ENCODE measurements around the gene DDT.
"Not testable (repeated sequence)": the region's sequence is repeated elsewhere in the genome, so short reads cannot be mapped to it uniquely, and the experiment has no call there.

DDT gene

DNA sequence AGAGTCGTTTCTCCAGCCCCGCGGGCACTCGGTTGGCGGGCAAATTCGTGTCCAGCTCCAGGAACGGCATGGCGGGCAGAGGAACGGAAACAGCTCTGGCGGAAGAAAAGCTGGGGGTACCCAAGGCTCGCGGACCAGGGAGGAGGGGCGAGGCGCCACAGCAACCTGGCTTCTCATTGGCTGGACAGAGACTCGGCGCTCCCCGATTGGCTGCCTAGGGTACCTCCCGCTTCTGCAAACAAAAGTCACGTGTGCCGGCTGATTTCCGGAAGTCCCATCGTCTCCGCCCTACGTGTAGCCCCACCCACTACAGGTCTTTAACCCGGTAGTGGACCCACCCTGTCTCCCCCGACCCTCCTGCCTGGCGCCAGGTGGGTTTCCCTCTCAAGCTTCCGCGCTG lies at the start of gene DDT:
Gene DDT (minus strand): TSS at position 97 of the 400 bp plus-strand sequence. CDS start 27 bp downstream, at position 70.
- not testable (repeated sequence) for H3K27ac ChIP-seq (ENCODE audit: low read length); H3K9me3 ChIP-seq (ENCODE audit: control insufficient read depth in 1 of 2, low read length in 2 of 2); H3K4me3 ChIP-seq (ENCODE audit: low read depth in 1 of 2, low read length in 2 of 2); H3K27me3 ChIP-seq (ENCODE audit: low read depth, low read length); H3K4me1 ChIP-seq (ENCODE audit: control insufficient read depth in 1 of 2, insufficient read depth in 2 of 2, low read length in 2 of 2)
- H3K36me3 ChIP-seq (ENCODE audit: control insufficient read depth in 1 of 2, insufficient read depth in 2 of 2, low read length in 2 of 2), result peaks cover 21 to 22% of the 10 kb centered on the region in 2 donors

DNA sequence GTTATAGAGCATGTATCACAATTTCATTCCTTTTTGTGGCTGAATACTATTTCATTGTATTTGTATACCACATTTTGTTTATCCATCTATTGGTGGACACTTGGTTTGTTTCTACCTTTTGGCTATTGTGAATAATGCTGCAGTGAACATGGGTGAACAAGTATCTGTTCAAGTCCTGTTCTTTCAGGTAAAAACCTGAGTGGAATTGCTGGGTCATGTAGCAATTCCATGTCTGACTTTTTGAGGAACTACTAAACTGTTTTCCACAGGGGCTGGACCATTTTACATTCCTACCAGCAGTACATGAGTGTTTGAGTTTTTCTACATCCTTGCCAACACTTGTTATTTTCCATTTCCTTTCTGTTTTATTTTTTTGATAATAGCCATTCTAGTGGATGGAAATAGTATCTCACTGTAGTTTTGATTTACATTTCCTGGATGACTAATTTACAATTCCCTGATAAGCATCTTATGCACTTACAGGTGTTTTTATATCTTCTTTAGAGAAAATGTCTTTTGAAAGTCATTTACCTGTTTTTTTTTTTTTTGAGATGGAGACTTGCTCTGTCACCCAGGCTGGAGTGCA lies 49.1 kb upstream of the DDT start:
- H3K36me3 ChIP-seq (ENCODE audit: control insufficient read depth in 1 of 2, insufficient read depth in 2 of 2, low read length in 2 of 2), result no peaks in the 10 kb centered on the region

DNA sequence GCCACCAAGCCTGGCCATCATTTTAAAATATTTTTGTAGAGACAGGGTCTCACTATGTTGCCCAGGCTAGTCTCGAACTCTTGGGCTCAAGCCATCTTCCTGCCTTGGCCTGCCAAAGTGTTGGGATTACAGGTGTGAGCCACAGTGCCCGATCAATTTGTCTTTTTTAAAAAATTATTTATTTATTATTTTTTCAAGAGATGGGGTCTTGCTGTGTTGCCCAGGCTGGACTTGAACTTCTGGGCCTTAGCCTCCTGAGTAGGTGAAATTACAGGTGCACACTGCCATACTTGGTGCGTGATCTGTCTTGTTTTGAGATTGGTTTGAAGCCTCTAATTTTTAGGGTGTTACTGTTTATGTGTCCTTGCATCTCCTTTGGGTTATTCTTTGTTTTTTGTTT lies 47.1 kb upstream of the DDT start:
- Histone ChIP-seq H3K9me3 (ENCODE audit: control insufficient read depth in 1 of 2, low read length in 2 of 2) (no peaks in the 10 kb centered on the region), H3K4me3 (ENCODE audit: low read depth in 1 of 2, low read length in 2 of 2) (no peak overlapping the region), H3K27ac (ENCODE audit: low read length) (no peak overlapping the region), H3K4me1 (ENCODE audit: control insufficient read depth in 1 of 2, insufficient read depth in 2 of 2, low read length in 2 of 2) (no peaks in the 10 kb centered on the region), H3K27me3 (ENCODE audit: low read depth, low read length) (no peaks in the 10 kb centered on the region), H3K36me3 (ENCODE audit: control insufficient read depth in 1 of 2, insufficient read depth in 2 of 2, low read length in 2 of 2) (no peaks in the 10 kb centered on the region)

More for the DNA sequence above, 49.1 kb upstream of the DDT start:
- H3K9me3 ChIP-seq (ENCODE audit: control insufficient read depth in 1 of 2, low read length in 2 of 2), result no peaks in the 10 kb centered on the region
- H3K4me3 ChIP-seq (ENCODE audit: low read depth in 1 of 2, low read length in 2 of 2), result no peak overlapping the region
- no peak overlapping the region for H3K27ac ChIP-seq (ENCODE audit: low read length)
- no peaks in the 10 kb centered on the region for H3K27me3 ChIP-seq (ENCODE audit: low read depth, low read length)
- H3K4me1 ChIP-seq (ENCODE audit: control insufficient read depth in 1 of 2, insufficient read depth in 2 of 2, low read length in 2 of 2), result no peaks in the 10 kb centered on the region

DNA sequence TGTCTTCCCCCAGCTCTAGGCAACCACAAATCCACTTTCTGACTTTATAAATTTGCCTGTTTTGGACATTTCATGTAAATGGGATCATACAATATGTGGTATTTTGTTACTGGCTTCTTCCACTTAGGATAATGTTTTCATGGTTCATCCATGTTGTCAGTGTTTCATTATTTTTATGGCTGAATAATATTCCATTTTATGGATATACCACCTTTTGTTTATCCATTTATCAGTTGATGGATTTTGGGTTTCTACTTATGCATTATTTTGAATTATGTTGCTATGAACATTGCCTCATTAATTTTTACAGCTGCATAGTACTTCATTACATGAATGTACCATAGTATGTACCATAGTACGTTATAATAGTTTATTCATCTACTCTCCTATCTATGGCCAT lies 41.9 kb upstream of the DDT start:
- no peaks in the 10 kb centered on the region for H3K9me3 ChIP-seq (ENCODE audit: control insufficient read depth in 1 of 2, low read length in 2 of 2)
- H3K4me1 ChIP-seq (ENCODE audit: control insufficient read depth in 1 of 2, insufficient read depth in 2 of 2, low read length in 2 of 2), result peaks cover 5 to 9% of the 10 kb centered on the region in 2 donors
- H3K27me3 ChIP-seq (ENCODE audit: low read depth, low read length), result no peaks in the 10 kb centered on the region
- H3K27ac ChIP-seq (ENCODE audit: low read length), result no peak overlapping the region
- no peak overlapping the region for H3K4me3 ChIP-seq (ENCODE audit: low read depth in 1 of 2, low read length in 2 of 2)
- H3K36me3 ChIP-seq (ENCODE audit: control insufficient read depth in 1 of 2, insufficient read depth in 2 of 2, low read length in 2 of 2), result no peaks in the 10 kb centered on the region

DNA sequence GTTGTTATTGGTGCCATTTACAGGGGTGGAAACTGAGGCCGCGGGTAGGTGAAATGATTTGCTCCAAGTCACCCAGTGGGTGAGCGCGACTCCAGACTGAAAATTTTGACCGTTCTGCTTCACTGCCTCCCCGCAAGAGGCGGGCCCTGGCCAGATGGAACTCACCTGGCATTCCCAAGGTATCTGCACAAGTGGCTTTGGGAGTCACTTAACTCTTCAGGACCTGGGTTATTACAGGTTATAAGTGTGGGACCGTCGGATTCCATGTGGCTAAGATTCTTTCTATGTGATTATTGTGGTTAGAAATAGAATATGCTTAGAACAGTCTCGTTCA lies 37.5 kb upstream of the DDT start:
- Histone ChIP-seq H3K4me3 (ENCODE audit: low read depth in 1 of 2, low read length in 2 of 2) (peak overlapping the region; percentile 90 to 98), H3K4me1 (ENCODE audit: control insufficient read depth in 1 of 2, insufficient read depth in 2 of 2, low read length in 2 of 2) (peaks cover 5 to 9% of the 10 kb centered on the region in 2 donors), H3K27me3 (ENCODE audit: low read depth, low read length) (no peaks in the 10 kb centered on the region), H3K36me3 (ENCODE audit: control insufficient read depth in 1 of 2, insufficient read depth in 2 of 2, low read length in 2 of 2) (no peaks in the 10 kb centered on the region), H3K9me3 (ENCODE audit: control insufficient read depth in 1 of 2, low read length in 2 of 2) (no peaks in the 10 kb centered on the region), H3K27ac (ENCODE audit: low read length) (peak overlapping the region; percentile 83)

DNA sequence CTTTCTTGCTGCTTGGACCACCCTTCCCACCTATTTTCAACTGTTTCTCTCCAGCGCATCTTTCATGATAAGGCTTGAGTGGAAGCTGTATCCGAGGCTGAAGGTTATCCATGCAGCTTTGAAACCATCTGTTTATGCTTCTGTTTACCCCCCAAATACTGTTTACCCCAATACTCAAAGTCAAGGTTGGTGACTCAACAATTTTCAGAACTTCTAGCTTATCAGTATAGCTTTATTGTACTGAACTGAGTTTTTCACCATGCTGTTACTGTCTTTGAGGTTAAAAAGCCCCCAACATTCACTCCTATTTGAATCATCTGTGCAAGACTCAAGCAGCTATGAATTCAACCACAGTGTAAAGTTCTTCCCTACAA lies 35.8 kb upstream of the DDT start:
- H3K27me3 ChIP-seq (ENCODE audit: low read depth, low read length), result no peaks in the 10 kb centered on the region
- no peaks in the 10 kb centered on the region for H3K36me3 ChIP-seq (ENCODE audit: control insufficient read depth in 1 of 2, insufficient read depth in 2 of 2, low read length in 2 of 2)
- peaks cover 5 to 9% of the 10 kb centered on the region in 2 donors for H3K4me1 ChIP-seq (ENCODE audit: control insufficient read depth in 1 of 2, insufficient read depth in 2 of 2, low read length in 2 of 2)
- H3K27ac ChIP-seq (ENCODE audit: low read length), result no peak overlapping the region
- H3K9me3 ChIP-seq (ENCODE audit: control insufficient read depth in 1 of 2, low read length in 2 of 2), result no peaks in the 10 kb centered on the region
- H3K4me3 ChIP-seq (ENCODE audit: low read depth in 1 of 2, low read length in 2 of 2), result no peak overlapping the region

DNA sequence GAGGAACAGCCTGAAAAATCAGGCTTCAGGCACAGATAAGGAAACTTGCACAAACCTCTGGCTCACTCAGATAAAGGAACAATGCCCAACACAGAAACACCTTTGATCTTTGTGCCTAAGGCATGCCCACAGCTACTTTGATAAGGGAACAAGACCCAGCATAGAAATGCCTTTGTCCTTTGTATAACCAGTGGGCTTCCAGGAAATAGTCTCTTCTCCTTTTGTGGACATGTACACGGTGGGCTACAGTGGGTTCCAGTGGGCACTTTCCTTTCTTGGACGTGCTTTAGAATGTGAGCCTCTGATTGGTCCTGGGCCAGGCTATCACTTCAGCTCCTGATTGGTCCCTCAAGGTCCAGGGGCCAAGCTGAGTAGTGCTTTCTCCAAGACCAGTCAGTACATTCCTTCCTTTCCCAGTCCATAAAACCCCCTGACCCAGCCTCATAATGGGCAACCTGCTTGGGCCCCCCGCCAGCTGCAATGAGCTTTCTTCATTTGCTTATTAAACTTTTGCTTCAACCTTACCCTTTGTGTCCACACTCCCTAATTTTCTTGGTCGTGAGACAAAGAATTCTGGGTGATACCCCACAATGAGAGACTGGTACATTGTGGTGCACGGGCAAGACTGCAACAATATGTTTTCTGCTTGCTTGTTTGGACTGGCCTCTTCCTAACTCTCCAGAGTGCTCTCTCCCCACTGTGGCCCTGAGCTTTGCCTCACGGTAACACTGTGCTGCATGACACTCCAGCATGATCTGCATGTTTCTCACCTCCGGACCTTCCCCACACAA lies 35.2 kb upstream of the DDT start:
- no peak overlapping the region for H3K4me3 ChIP-seq (ENCODE audit: low read depth in 1 of 2, low read length in 2 of 2)
- H3K27me3 ChIP-seq (ENCODE audit: low read depth, low read length), result no peaks in the 10 kb centered on the region
- no peaks in the 10 kb centered on the region for H3K9me3 ChIP-seq (ENCODE audit: control insufficient read depth in 1 of 2, low read length in 2 of 2)
- peaks cover 5 to 9% of the 10 kb centered on the region in 2 donors for H3K4me1 ChIP-seq (ENCODE audit: control insufficient read depth in 1 of 2, insufficient read depth in 2 of 2, low read length in 2 of 2)
- H3K27ac ChIP-seq (ENCODE audit: low read length), result no peak overlapping the region
- no peaks in the 10 kb centered on the region for H3K36me3 ChIP-seq (ENCODE audit: control insufficient read depth in 1 of 2, insufficient read depth in 2 of 2, low read length in 2 of 2)

DNA sequence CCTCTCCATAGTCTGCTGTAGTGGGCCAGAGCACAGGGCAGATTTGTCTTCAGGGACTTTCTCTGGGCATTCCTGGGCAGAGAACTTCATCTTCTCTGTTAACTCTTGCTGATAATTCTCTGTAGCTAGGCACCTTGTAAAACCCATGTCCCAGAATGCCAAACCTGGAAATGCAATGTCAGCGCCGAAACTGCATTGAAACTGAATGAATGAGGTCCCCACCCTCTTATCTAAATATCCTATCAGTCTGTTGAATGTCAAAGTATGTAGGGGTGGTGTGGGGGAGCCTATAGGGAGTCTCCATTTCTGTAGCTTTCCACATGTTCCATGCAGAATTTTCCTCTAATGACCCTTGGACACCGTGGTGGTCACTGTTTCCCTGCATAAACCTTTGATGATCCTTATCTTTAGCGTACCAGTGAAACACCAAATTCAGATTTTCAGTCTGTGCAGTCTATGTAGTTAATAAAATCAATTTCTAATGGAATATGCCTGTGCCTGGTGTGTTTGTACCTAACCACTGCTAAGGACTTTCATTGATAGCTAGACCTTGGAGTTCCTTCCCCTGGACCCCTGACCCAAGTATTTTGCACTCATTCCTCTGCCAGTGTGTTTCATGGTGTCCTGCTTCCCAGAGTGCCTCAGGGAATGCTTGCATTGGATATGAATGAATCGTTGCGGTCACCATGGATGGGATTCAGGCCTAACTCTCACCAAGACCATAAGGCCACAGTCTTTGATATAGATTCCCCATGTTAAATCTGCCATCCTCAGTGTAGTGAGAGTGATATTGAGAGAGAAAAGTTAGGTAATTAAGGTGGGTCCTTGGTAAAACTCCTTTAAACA lies 34.4 kb upstream of the DDT start:
- Histone ChIP-seq H3K36me3 (ENCODE audit: control insufficient read depth in 1 of 2, insufficient read depth in 2 of 2, low read length in 2 of 2) (no peaks in the 10 kb centered on the region), H3K9me3 (ENCODE audit: control insufficient read depth in 1 of 2, low read length in 2 of 2) (no peaks in the 10 kb centered on the region), H3K4me1 (ENCODE audit: control insufficient read depth in 1 of 2, insufficient read depth in 2 of 2, low read length in 2 of 2) (peaks cover 5 to 9% of the 10 kb centered on the region in 2 donors), H3K4me3 (ENCODE audit: low read depth in 1 of 2, low read length in 2 of 2) (no peak overlapping the region), H3K27ac (ENCODE audit: low read length) (no peak overlapping the region), H3K27me3 (ENCODE audit: low read depth, low read length) (no peaks in the 10 kb centered on the region)

DNA sequence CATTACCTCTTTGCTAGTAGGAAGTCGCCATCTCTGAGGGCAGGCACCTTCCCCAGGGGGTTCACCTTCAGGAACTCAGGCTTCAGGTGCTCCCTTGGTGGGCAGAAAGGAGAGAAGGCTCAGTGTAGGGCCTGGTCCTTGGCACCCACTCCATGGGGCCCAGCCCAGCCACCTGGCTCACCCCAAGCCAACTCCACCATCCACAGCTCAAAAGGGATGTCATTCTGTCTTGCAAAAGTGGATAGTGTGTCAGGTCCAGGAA lies 33.7 kb upstream of the DDT start:
- Histone ChIP-seq H3K4me3 (ENCODE audit: low read depth in 1 of 2, low read length in 2 of 2) (no peak overlapping the region), H3K27me3 (ENCODE audit: low read depth, low read length) (no peaks in the 10 kb centered on the region), H3K4me1 (ENCODE audit: control insufficient read depth in 1 of 2, insufficient read depth in 2 of 2, low read length in 2 of 2) (peaks cover 5 to 9% of the 10 kb centered on the region in 2 donors), H3K9me3 (ENCODE audit: control insufficient read depth in 1 of 2, low read length in 2 of 2) (no peaks in the 10 kb centered on the region), H3K36me3 (ENCODE audit: control insufficient read depth in 1 of 2, insufficient read depth in 2 of 2, low read length in 2 of 2) (no peaks in the 10 kb centered on the region), H3K27ac (ENCODE audit: low read length) (no peak overlapping the region)

DNA sequence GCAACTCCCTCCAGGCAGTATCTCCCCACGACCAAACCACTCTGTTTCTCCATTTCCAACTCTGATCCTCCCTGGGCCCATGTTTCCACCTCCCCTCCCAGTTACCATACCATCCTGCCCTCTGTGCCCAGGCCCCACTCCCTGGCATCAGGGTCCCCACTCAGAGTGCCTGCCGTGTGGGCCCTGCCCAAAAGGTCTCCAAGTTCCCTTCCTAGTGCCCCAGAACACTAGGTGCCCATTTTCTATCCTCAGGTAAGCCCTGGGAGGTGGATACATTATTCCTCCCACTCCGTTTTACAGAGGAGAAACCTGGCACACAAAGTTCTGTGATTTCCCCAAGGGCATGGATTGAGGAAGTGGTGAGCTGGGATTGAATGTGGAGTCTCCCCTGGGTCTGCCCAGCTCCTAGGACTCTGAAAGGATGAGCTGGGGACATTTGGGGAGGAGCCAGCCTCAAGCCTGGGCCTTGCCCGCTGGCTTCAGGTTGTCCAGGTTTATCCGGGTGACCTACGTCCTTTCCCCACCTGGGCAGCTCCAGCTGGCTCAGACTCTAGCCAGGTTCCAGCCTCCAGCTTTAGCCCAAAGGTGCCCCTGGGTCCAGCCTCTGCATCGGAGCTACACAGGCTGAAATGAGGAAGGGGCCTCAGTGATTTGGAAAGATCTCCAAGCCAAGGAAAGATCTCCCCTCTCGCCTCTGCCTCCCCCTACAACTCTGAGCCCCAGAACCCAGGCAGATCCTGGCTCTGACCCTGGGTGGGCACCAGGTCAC lies 33.2 kb upstream of the DDT start:
- no peak overlapping the region for H3K27ac ChIP-seq (ENCODE audit: low read length)
- H3K4me3 ChIP-seq (ENCODE audit: low read depth in 1 of 2, low read length in 2 of 2), result no peak overlapping the region
- no peaks in the 10 kb centered on the region for H3K27me3 ChIP-seq (ENCODE audit: low read depth, low read length)
- peaks cover 4 to 6% of the 10 kb centered on the region in 2 donors for H3K4me1 ChIP-seq (ENCODE audit: control insufficient read depth in 1 of 2, insufficient read depth in 2 of 2, low read length in 2 of 2)
- H3K36me3 ChIP-seq (ENCODE audit: control insufficient read depth in 1 of 2, insufficient read depth in 2 of 2, low read length in 2 of 2), result no peaks in the 10 kb centered on the region
- H3K9me3 ChIP-seq (ENCODE audit: control insufficient read depth in 1 of 2, low read length in 2 of 2), result no peaks in the 10 kb centered on the region

DNA sequence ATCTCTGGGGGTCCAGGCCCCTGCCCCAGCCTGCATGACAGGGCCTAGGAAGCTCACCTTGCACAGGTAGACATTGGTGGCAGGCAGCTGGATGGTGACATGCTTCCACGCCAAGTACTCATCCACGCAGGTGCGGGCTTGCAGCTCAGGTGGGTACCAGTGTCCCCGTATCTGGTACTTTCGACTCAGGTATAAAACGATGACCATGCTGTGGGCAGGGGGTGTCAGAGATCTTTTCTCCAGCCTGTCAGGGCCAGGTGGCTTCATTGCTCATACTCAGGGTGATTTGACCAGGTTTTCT lies 32.6 kb upstream of the DDT start:
- Histone ChIP-seq H3K27me3 (ENCODE audit: low read depth, low read length) (no peaks in the 10 kb centered on the region), H3K4me3 (ENCODE audit: low read depth in 1 of 2, low read length in 2 of 2) (no peak overlapping the region), H3K27ac (ENCODE audit: low read length) (no peak overlapping the region), H3K4me1 (ENCODE audit: control insufficient read depth in 1 of 2, insufficient read depth in 2 of 2, low read length in 2 of 2) (no peaks in the 10 kb centered on the region), H3K36me3 (ENCODE audit: control insufficient read depth in 1 of 2, insufficient read depth in 2 of 2, low read length in 2 of 2) (no peaks in the 10 kb centered on the region), H3K9me3 (ENCODE audit: control insufficient read depth in 1 of 2, low read length in 2 of 2) (no peaks in the 10 kb centered on the region)

All from muscle layer of duodenum (tissue), 2 donors.